Coronary artery (tissue), 2 donors: Measurements from ENCODE around the gene IDH3G.

Experiments
- DNase-seq: peaks from one replicate; pipeline ENCODE4 v3.0.0-alpha.2; 2017; ENCODE audit warnings: low spot score
- H3K27ac ChIP-seq, 2 donors: fragments of 200-600 bp; sonication (generic); one replicate each; pipeline ENCODE4 v1.5.1; 2016 to 2019
- H3K4me3 ChIP-seq: fragments of 200-600 bp; sonication (generic); 2 replicates; pipeline ENCODE4 v1.5.1; 2016; ENCODE audit warnings: mild to moderate bottlenecking, moderate library complexity
- TF ChIP-seq, protein P1 (sequence below): fragments of 200-600 bp; sonication (generic); IDR thresholded peaks from one replicate; pipeline ENCODE4 v1.5.1; 2019; ENCODE audit warnings: antibody characterized with exemption

The IDH3G gene

DNA sequence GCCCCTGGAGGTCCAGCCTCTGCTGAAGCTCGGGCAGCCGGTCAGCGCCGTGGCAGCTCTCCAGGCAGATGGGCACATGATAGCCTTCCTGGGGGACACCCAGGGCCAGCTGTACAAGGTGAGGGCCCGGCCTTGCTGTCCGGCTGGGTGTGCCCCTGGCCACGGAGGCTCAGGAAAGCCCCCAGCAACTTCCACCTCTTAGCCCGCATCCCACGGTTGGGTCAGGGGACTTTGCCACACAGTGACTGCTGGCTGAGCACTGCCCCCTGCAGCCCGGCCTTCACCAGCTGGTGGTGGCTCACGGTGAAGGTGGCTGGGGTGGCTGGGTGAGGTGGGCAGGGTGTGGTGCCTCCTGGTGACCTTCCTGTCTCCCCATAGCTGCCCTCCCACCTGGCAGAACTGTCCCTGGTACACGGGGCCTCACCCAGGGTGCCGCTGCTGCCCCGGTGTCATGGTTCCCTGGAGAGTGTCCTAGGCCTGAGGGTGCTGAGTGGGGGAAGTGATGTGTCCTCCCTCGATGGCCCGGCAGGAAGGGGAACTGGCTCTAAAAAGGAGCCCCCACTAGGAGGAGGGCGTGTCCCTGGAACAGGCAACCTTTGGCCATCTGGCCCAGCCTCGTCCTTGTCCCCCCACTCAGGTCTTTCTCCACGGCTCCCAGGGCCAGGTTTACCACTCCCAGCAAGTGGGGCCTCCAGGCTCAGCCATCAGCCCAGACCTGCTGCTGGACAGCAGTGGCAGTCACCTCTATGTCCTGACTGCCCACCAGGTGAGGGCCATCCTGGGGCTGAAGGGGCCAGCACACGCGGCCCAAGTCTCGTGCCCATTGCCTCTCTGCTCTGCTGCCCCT, 25.6 kb downstream of the IDH3G start:
- H3K4me3 ChIP-seq, result no peak overlapping the region
- peak; percentile 62 for DNase-seq
- TF ChIP-seq, protein P1, sequence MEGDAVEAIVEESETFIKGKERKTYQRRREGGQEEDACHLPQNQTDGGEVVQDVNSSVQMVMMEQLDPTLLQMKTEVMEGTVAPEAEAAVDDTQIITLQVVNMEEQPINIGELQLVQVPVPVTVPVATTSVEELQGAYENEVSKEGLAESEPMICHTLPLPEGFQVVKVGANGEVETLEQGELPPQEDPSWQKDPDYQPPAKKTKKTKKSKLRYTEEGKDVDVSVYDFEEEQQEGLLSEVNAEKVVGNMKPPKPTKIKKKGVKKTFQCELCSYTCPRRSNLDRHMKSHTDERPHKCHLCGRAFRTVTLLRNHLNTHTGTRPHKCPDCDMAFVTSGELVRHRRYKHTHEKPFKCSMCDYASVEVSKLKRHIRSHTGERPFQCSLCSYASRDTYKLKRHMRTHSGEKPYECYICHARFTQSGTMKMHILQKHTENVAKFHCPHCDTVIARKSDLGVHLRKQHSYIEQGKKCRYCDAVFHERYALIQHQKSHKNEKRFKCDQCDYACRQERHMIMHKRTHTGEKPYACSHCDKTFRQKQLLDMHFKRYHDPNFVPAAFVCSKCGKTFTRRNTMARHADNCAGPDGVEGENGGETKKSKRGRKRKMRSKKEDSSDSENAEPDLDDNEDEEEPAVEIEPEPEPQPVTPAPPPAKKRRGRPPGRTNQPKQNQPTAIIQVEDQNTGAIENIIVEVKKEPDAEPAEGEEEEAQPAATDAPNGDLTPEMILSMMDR, result no peak
- no peak overlapping the region for H3K27ac ChIP-seq

DNA sequence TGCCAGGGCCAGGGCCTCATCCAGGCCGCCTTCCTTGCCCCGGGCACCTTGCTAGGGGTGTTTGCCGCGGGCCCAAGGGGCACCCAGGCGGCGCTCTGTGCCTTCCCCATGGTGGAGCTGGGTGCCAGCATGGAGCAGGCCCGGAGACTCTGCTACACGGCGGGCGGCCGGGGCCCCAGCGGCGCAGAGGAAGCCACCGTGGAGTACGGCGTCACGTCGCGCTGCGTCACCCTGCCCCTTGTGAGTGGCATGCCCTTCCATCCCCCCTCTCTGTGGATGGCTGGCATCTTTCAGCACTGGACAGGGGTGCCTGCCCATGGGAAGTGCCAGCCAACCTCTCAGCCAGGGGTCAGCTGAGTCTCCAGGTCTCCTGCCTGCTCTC, 26.5 kb downstream of the IDH3G start:
- H3K27ac ChIP-seq, result no peak overlapping the region
- DNase-seq, result peak; percentile 65
- no peak overlapping the region for H3K4me3 ChIP-seq
- TF ChIP-seq, protein P1, result no peak

DNA sequence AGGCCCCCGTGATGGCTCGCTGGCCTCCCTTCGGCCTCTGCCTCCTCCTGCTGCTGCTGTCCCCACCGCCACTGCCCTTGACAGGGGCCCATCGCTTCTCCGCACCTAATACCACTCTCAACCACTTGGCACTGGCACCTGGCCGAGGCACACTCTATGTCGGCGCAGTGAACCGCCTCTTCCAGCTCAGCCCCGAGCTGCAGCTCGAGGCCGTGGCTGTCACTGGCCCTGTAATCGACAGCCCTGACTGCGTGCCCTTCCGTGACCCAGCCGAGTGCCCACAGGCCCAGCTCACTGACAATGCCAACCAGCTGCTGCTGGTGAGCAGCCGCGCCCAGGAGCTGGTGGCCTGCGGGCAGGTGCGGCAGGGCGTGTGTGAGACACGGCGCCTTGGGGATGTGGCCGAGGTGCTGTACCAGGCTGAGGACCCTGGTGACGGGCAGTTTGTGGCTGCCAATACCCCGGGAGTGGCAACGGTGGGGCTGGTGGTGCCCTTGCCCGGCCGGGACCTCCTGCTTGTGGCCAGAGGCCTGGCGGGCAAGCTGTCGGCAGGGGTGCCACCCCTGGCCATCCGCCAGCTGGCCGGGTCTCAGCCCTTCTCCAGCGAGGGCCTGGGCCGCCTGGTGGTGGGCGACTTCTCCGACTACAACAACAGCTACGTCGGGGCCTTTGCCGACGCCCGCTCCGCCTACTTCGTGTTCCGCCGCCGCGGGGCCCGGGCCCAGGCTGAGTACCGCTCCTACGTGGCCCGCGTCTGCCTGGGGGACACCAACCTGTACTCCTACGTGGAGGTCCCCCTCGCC, 27.1 kb downstream of the IDH3G start:
- peak; percentile 64 for DNase-seq
- TF ChIP-seq, protein P1, result no peak
- H3K27ac ChIP-seq, result no peak overlapping the region
- no peak overlapping the region for H3K4me3 ChIP-seq

DNA sequence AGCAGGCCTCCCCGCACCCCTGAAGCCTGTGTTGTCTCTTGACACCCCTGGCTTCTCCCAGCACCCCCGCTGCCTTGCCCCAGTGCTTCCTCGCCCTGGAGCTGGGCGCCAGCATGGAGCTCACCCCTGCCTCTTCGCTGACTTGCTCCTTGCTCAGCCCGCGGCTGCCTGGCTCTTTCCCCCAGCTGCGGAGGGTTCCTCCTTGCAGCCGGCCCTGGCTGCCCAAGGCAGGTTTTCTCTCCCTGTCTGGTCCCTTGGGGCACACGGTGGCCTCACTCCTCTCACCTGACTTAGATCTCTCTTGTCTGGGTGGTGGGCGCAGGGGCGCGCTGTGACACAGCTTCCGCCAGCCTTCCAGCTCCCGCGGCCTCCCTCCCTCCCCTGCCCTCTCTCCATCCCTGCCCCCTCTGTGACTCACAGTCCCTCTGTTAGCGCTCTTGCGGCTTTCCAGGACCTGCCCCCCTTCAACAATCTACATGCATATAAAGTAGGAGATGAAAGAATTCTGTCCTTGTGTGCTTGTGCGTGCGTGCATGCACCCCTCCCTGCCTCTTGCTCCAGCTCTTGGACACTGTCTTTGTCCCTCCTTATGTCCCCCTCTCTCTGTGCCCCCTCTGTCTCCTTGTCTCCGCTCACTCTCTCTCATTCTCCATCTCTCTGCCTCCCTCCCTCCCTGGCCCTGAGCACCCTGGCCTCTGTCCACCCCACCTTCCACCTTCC, 27.9 kb downstream of the IDH3G start:
- H3K27ac ChIP-seq, result peak overlapping the region; percentile 30 to 65
- DNase-seq, result no peak
- peak overlapping the region; percentile 60 for H3K4me3 ChIP-seq

DNA sequence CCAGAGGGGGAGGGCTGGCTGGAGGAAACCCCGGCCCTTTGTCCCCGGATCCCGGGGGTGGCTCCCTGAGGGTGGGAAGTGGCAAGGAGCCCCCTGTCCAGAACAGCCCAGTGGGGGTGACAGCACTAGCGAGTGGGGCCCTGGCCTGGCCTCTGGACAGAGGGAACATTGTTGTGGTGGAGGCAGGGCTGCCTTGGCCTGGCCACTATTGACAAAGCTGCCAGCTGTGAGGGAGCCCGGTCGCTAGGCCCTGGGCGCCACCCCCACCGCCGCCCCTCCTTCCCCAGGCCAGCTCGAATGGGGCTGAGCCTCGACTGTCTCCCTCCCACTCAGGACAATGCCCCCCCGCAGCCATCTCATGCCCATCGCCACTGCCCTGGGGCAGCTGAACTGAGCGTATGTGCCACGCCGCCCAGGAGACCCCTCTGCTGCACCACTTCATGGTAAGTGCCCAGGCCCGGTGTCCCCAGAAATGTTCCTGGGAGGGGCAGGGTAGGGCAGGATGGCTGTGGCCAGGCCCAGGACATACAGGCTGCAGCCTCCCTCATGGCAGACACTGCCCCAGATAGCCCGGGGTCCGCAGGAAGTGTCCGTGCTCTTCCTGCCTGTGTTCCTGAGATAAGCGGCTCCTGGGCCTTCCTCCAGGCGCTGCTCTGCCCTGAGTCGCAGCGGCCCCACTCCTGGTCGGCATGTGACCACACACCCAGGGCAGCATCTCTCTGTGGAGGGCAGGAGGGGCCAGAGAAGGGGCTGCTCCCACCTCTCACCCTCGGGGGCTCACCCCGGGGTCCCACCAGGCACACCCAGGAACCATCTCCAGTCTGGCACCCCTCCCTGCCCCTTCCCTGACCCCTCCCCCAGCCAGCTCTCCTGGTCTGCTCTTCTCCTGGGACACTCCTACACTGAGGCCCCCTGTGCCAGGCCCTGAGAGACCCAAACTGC, 28.8 kb downstream of the IDH3G start:
- Histone ChIP-seq H3K4me3 (peak overlapping the region; percentile 60), H3K27ac (peak overlapping the region; percentile 30 to 65)
- DNase-seq, result peak; percentile 72
- TF ChIP-seq, protein P1, result no peak

More for the DNA sequence above, 27.9 kb downstream of the IDH3G start:
- TF ChIP-seq, protein P1, result no peak

DNA sequence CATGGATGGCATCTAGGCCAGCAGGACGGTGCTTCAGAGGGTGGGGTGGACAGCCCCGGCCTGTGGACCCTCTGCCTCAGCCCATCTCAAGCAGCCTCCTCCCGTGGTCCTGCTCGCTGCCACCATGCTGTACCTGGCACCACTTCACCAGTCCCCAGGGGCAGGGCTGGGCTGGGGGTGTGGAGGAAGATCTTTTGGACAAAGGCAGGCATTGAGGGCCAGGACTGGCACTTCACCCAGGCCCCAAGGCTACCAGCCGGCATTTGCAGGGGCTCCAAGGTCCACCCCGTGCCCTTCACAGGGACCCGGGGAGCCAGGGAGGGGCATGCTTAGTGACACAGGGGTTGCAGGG, 29.4 kb downstream of the IDH3G start:
- H3K27ac ChIP-seq, result peak overlapping the region in 1 of 2 donors; percentile 65
- peak overlapping the region; percentile 60 for H3K4me3 ChIP-seq
- TF ChIP-seq, protein P1, result no peak
- DNase-seq, result no peak
